Gastroesophageal sphincter (tissue), 3 donors: Measurements from ENCODE around the gene RPAP3.

Experiments
- CTCF ChIP-seq, 4 experiments: fragments of 200-600 bp in 2 of 4; fragments of 450-650 bp in 2 of 4; sonication (generic) in 1 of 4; IDR thresholded peaks; one replicate each; pipeline ENCODE4 v1.5.1; 2017 to 2019; ENCODE audit warnings: antibody characterized with exemption in 4 of 4, mild to moderate bottlenecking in 2 of 4, moderate library complexity in 2 of 4
- POLR2AphosphoS5 ChIP-seq: sonication (generic); formaldehyde crosslinking; IDR thresholded peaks from one replicate; pipeline ENCODE4 v1.6.1; 2017; ENCODE audit warnings: antibody characterized with exemption

- no peak for TF ChIP-seq CTCF (IDR thresholded peaks at IDR 0.05)
- no peak for TF ChIP-seq POLR2AphosphoS5
Measured at GRCh38 chr12:47754126-47754525, 48.3 kb upstream of the RPAP3 start.
